ENCODE results near the gene PYROXD2.

PYROXD2 gene

GRCh38 chr10:98390406-98390805 is 24.6 kb downstream of the PYROXD2 start:
- Histone ChIP-seq H3K4me1 (ENCODE audit: control insufficient read depth, low read length) (peaks cover 10% of the 10 kb centered on the region), H3K27ac (ENCODE audit: low read depth, low read length) (no peak overlapping the region), H3K79me2 (ENCODE audit: control insufficient read depth, low read length) (no peaks in the 10 kb centered on the region), H3F3A (ENCODE audit: control insufficient read depth, insufficient read depth) (no peaks in the 10 kb centered on the region), H3K9me3 (ENCODE audit: control insufficient read depth, insufficient read depth, low read length) (no peaks in the 10 kb centered on the region), H3K27me3 (ENCODE audit: control insufficient read depth, low read length) (peaks cover 18% of the 10 kb centered on the region), H3K36me3 (ENCODE audit: control insufficient read depth, low read length) (no peaks in the 10 kb centered on the region), H4K20me1 (ENCODE audit: control insufficient read depth, insufficient read depth, low read depth, low read length) (no peaks in the 10 kb centered on the region; the same call in 1 of the 2 replicates), H3K4me3 (ENCODE audit: low read length) (no peak overlapping the region), H3K4me2 (ENCODE audit: low read length) (no peak overlapping the region), H3K9me2 (replicated peaks; ENCODE audit: control insufficient read depth, low read length) (no peaks in the 10 kb centered on the region)
- no peak for TF ChIP-seq EZH2phosphoT487 (IDR thresholded peaks at IDR 0.05; ENCODE audit: borderline replicate concordance, low read length)
- TF ChIP-seq CTCF (IDR thresholded peaks at IDR 0.05; ENCODE audit: low read depth, low read length, poor library complexity, severe bottlenecking): no peak

- Histone ChIP-seq H3K4me1 (ENCODE audit: control insufficient read depth, low read length) (peaks cover 10% of the 10 kb centered on the region), H3K79me2 (ENCODE audit: control insufficient read depth, low read length) (no peaks in the 10 kb centered on the region), H3K27me3 (ENCODE audit: control insufficient read depth, low read length) (peaks cover 18% of the 10 kb centered on the region), H3K36me3 (ENCODE audit: control insufficient read depth, low read length) (no peaks in the 10 kb centered on the region), H3K9me3 (ENCODE audit: control insufficient read depth, insufficient read depth, low read length) (no peaks in the 10 kb centered on the region), H3K4me3 (ENCODE audit: low read length) (no peak overlapping the region), H3K4me2 (ENCODE audit: low read length) (no peak overlapping the region), H3F3A (ENCODE audit: control insufficient read depth, insufficient read depth) (no peaks in the 10 kb centered on the region), H3K9me2 (replicated peaks; ENCODE audit: control insufficient read depth, low read length) (no peaks in the 10 kb centered on the region), H3K27ac (ENCODE audit: low read depth, low read length) (no peak overlapping the region), H4K20me1 (ENCODE audit: control insufficient read depth, insufficient read depth, low read depth, low read length) (no peaks in the 10 kb centered on the region; the same call in 1 of the 2 replicates)
- TF ChIP-seq EZH2phosphoT487 (IDR thresholded peaks at IDR 0.05; ENCODE audit: borderline replicate concordance, low read length): no peak
- TF ChIP-seq CTCF (IDR thresholded peaks at IDR 0.05; ENCODE audit: low read depth, low read length, poor library complexity, severe bottlenecking): no peak
These were observed 25.6 kb downstream of the PYROXD2 start for GRCh38 chr10:98389398-98389797.

GRCh38 chr10:98388101-98388655 is 26.8 kb downstream of the PYROXD2 start:
- Histone ChIP-seq H3K4me3 (ENCODE audit: low read length) (no peak overlapping the region), H3K36me3 (ENCODE audit: control insufficient read depth, low read length) (no peaks in the 10 kb centered on the region), H3K79me2 (ENCODE audit: control insufficient read depth, low read length) (no peaks in the 10 kb centered on the region), H3K4me1 (ENCODE audit: control insufficient read depth, low read length) (peaks cover 10% of the 10 kb centered on the region), H3F3A (ENCODE audit: control insufficient read depth, insufficient read depth) (no peaks in the 10 kb centered on the region), H3K27ac (ENCODE audit: low read depth, low read length) (no peak overlapping the region), H3K9me2 (replicated peaks; ENCODE audit: control insufficient read depth, low read length) (no peaks in the 10 kb centered on the region), H3K9me3 (ENCODE audit: control insufficient read depth, insufficient read depth, low read length) (no peaks in the 10 kb centered on the region), H3K4me2 (ENCODE audit: low read length) (no peak overlapping the region), H3K27me3 (ENCODE audit: control insufficient read depth, low read length) (peaks cover 11% of the 10 kb centered on the region), H4K20me1 (ENCODE audit: control insufficient read depth, insufficient read depth, low read depth, low read length) (no peaks in the 10 kb centered on the region; the same call in 1 of the 2 replicates)
- no peak for TF ChIP-seq CTCF (IDR thresholded peaks at IDR 0.05; ENCODE audit: low read depth, low read length, poor library complexity, severe bottlenecking)
- TF ChIP-seq EZH2phosphoT487 (IDR thresholded peaks at IDR 0.05; ENCODE audit: borderline replicate concordance, low read length): no peak
